ENCODE measurements around the gene PTPN9.

GRCh38 chr15:75452364-75452864, 126.7 kb downstream of the PTPN9 start:
- TF ChIP-seq USF2 (IDR thresholded peaks at IDR 0.05; ENCODE audit: low read depth, low read length) (no peak), POLR2A (IDR thresholded peaks at IDR 0.05; ENCODE audit: low read depth, low read length) (peak; percentile 74), CEBPB (IDR thresholded peaks at IDR 0.05; ENCODE audit: low read depth, low read length) (no peak), RAD21 (IDR thresholded peaks at IDR 0.05; ENCODE audit: low read length) (no peak), MAFK (IDR thresholded peaks at IDR 0.05; ENCODE audit: low read depth, low read length) (no peak), SMC3 (IDR thresholded peaks at IDR 0.05; ENCODE audit: low read depth, low read length) (no peak), MAZ (IDR thresholded peaks at IDR 0.05; ENCODE audit: borderline replicate concordance, low read depth, low read length) (no peak), RCOR1 (IDR thresholded peaks at IDR 0.05; ENCODE audit: insufficient replicate concordance, low read length) (no peak)
- TF ChIP-seq, protein P1, sequence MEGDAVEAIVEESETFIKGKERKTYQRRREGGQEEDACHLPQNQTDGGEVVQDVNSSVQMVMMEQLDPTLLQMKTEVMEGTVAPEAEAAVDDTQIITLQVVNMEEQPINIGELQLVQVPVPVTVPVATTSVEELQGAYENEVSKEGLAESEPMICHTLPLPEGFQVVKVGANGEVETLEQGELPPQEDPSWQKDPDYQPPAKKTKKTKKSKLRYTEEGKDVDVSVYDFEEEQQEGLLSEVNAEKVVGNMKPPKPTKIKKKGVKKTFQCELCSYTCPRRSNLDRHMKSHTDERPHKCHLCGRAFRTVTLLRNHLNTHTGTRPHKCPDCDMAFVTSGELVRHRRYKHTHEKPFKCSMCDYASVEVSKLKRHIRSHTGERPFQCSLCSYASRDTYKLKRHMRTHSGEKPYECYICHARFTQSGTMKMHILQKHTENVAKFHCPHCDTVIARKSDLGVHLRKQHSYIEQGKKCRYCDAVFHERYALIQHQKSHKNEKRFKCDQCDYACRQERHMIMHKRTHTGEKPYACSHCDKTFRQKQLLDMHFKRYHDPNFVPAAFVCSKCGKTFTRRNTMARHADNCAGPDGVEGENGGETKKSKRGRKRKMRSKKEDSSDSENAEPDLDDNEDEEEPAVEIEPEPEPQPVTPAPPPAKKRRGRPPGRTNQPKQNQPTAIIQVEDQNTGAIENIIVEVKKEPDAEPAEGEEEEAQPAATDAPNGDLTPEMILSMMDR (conservative IDR thresholded peaks at IDR 0.05; ENCODE audit: low read depth, low read length): no peak
